Activated CD8-positive, alpha-beta T cell treated with anti-CD3 and anti-CD28 coated beads, Interleukin-2, amount 10 ng/mL, durations not matched to agents 7 days and 5 days (primary cell): ENCODE measurements around the gene PRR5. TPM values are rescaled to one million over a fixed set of nuclear protein-coding genes. Genes with fewer than 3 reads are reported as not detected.
A peak's percentile ranks its signal among the peaks of the same experiment; 100 is the strongest.

Experiments used
- ATAC-seq: fragments of 150-1000 bp; cut with Tn5 transposase; one replicate; pipeline ENCODE4 v1.10.0; 2021; ENCODE audit warnings: moderate library complexity
- CTCF ChIA-PET: fragments of 350-600 bp; sonication (Branson Sonifier 250); formaldehyde crosslinking; loops from one replicate; lab custom pipeline; 2021; ENCODE audit warnings: antibody characterized with exemption; lab: Charles Lee
- POLR2A ChIA-PET: fragments of 350-600 bp; sonication (Branson Sonifier 250); formaldehyde crosslinking; loops from one replicate; lab custom pipeline; 2021; ENCODE audit warnings: antibody characterized with exemption; lab: Charles Lee
- DNase-seq: peaks from one replicate; pipeline ENCODE4 v3.0.0-alpha.2; 2020
- H3K27ac Mint-ChIP-seq: one replicate; pipeline ENCODE4 v1.8.0; 2021; ENCODE audit warnings: mild to moderate bottlenecking, mixed read lengths
- H3K27me3 Mint-ChIP-seq: one replicate; pipeline ENCODE4 v1.8.0; 2021; ENCODE audit warnings: low read depth, mixed read lengths
- H3K36me3 Mint-ChIP-seq: one replicate; pipeline ENCODE4 v1.8.0; 2021; ENCODE audit warnings: low read depth, mixed read lengths
- H3K4me1 Mint-ChIP-seq: one replicate; pipeline ENCODE4 v1.8.0; 2021; ENCODE audit warnings: low read depth, mixed read lengths
- H3K4me3 Mint-ChIP-seq: one replicate; pipeline ENCODE4 v1.8.0; 2021; ENCODE audit warnings: mild to moderate bottlenecking, mixed read lengths
- H3K9me3 Mint-ChIP-seq: one replicate; pipeline ENCODE4 v1.8.0; 2022; ENCODE audit warnings: mixed read lengths; ENCODE audit not compliant: insufficient read depth
- total RNA-seq, 2 experiments: library from RNA; stranded (reverse); gene quantifications; one replicate each; pipeline ENCODE4 v1.2.3, GENCODE V29; 2021

Gene PRR5
- total RNA-seq, 2 experiments from 2014 or later, result 29.4 to 31.5 TPM

GRCh38 chr22:44752285-44753188 is 50.5 kb downstream of the PRR5 start, which contains the start of gene ARHGAP8:
TSS of gene ARHGAP8 (plus strand) at chr22:44752575. CDS start at chr22:44786528, 33,953 bp downstream.
- ATAC-seq (peak; percentile 57), DNase-seq (no peak)
- POLR2A ChIA-PET, result no interaction called here
- Mint-ChIP-seq H3K4me1 (peaks cover 3% of the 10 kb centered on the region), H3K36me3 (no peaks in the 10 kb centered on the region), H3K27ac (no peak within 1 kb of the TSS), H3K9me3 (no peaks in the 10 kb centered on the region), H3K27me3 (peaks cover 47% of the 10 kb centered on the region), H3K4me3 (peak within 1 kb of the TSS; percentile 25)
- CTCF ChIA-PET, result no interaction called here

GRCh38 chr22:44753189-44754042 is 51.4 kb downstream of the PRR5 start:
- CTCF ChIA-PET, result no interaction called here

GRCh38 chr22:44754998-44755397 is 53.0 kb downstream of the PRR5 start:
- H3K4me1 Mint-ChIP-seq, result peaks cover 3% of the 10 kb centered on the region
- ATAC-seq (no peak), DNase-seq (no peak)
- POLR2A ChIA-PET, result interaction anchor here (0.7 kb wide), 1 partner anchor 1333 kb away, joined by 3 read pairs; no protein-coding TSS in a partner anchor
- H3K9me3 Mint-ChIP-seq, result no peaks in the 10 kb centered on the region
- H3K36me3 Mint-ChIP-seq, result no peaks in the 10 kb centered on the region
- CTCF ChIA-PET, result no interaction called here
- H3K27ac Mint-ChIP-seq, result no peak overlapping the region
- H3K27me3 Mint-ChIP-seq, result peaks cover 44% of the 10 kb centered on the region
- H3K4me3 Mint-ChIP-seq, result no peak overlapping the region

More at GRCh38 chr22:44753189-44754042, 51.4 kb downstream of the PRR5 start:
- no peaks in the 10 kb centered on the region for H3K36me3 Mint-ChIP-seq
- no peak overlapping the region for H3K27ac Mint-ChIP-seq
- ATAC-seq (no peak), DNase-seq (no peak)
- no peaks in the 10 kb centered on the region for H3K9me3 Mint-ChIP-seq
- H3K4me1 Mint-ChIP-seq, result peaks cover 3% of the 10 kb centered on the region
- POLR2A ChIA-PET, result no interaction called here
- H3K4me3 Mint-ChIP-seq, result no peak overlapping the region
- peaks cover 47% of the 10 kb centered on the region for H3K27me3 Mint-ChIP-seq

GRCh38 chr22:44755417-44755816 is 53.4 kb downstream of the PRR5 start:
- no peak for DNase-seq
- ChIA-PET POLR2A (interaction anchor here (0.7 kb wide), 1 partner anchor 1333 kb away, joined by 3 read pairs; no protein-coding TSS in a partner anchor), CTCF (no interaction called here)
- Mint-ChIP-seq H3K36me3 (no peaks in the 10 kb centered on the region), H3K27ac (no peak overlapping the region), H3K4me3 (no peak overlapping the region), H3K27me3 (peaks cover 40% of the 10 kb centered on the region), H3K4me1 (peaks cover 3% of the 10 kb centered on the region), H3K9me3 (no peaks in the 10 kb centered on the region)
- no peak for ATAC-seq

GRCh38 chr22:44755956-44756361 is 54.0 kb downstream of the PRR5 start:
- Mint-ChIP-seq H3K36me3 (no peaks in the 10 kb centered on the region), H3K27ac (no peak overlapping the region), H3K27me3 (peaks cover 38% of the 10 kb centered on the region), H3K4me1 (peaks cover 3% of the 10 kb centered on the region), H3K9me3 (no peaks in the 10 kb centered on the region), H3K4me3 (no peak overlapping the region)
- DNase-seq, result no peak
- no peak for ATAC-seq
- ChIA-PET POLR2A (no interaction called here), CTCF (no interaction called here)

GRCh38 chr22:44758344-44758973 is 56.5 kb downstream of the PRR5 start:
- H3K4me3 Mint-ChIP-seq, result no peak overlapping the region
- H3K27ac Mint-ChIP-seq, result no peak overlapping the region
- H3K27me3 Mint-ChIP-seq, result peaks cover 26% of the 10 kb centered on the region
- no peak for ATAC-seq
- no peak for DNase-seq
- ChIA-PET POLR2A (no interaction called here), CTCF (no interaction called here)
- H3K9me3 Mint-ChIP-seq, result no peaks in the 10 kb centered on the region
- H3K36me3 Mint-ChIP-seq, result no peaks in the 10 kb centered on the region
- no peaks in the 10 kb centered on the region for H3K4me1 Mint-ChIP-seq

GRCh38 chr22:44759001-44759400 is 57.0 kb downstream of the PRR5 start:
- CTCF ChIA-PET, result no interaction called here
- POLR2A ChIA-PET, result no interaction called here

GRCh38 chr22:44759430-44760310 is 57.7 kb downstream of the PRR5 start:
- CTCF ChIA-PET, result no interaction called here
- POLR2A ChIA-PET, result no interaction called here
- Mint-ChIP-seq H3K4me3 (no peak overlapping the region), H3K36me3 (no peaks in the 10 kb centered on the region), H3K27ac (no peak overlapping the region), H3K4me1 (no peaks in the 10 kb centered on the region), H3K9me3 (no peaks in the 10 kb centered on the region), H3K27me3 (peaks cover 15% of the 10 kb centered on the region)
- no peak for DNase-seq
- no peak for ATAC-seq

More at GRCh38 chr22:44759001-44759400, 57.0 kb downstream of the PRR5 start:
- no peak for ATAC-seq
- Mint-ChIP-seq H3K9me3 (no peaks in the 10 kb centered on the region), H3K36me3 (no peaks in the 10 kb centered on the region), H3K4me1 (no peaks in the 10 kb centered on the region), H3K27me3 (peaks cover 22% of the 10 kb centered on the region), H3K4me3 (no peak overlapping the region), H3K27ac (no peak overlapping the region)
- no peak for DNase-seq

- no peaks in the 10 kb centered on the region for H3K36me3 Mint-ChIP-seq
- DNase-seq (no peak), ATAC-seq (no peak)
- no peaks in the 10 kb centered on the region for H3K9me3 Mint-ChIP-seq
- H3K27ac Mint-ChIP-seq, result no peak overlapping the region
- peaks cover 8% of the 10 kb centered on the region for H3K27me3 Mint-ChIP-seq
- CTCF ChIA-PET, result no interaction called here
- POLR2A ChIA-PET, result no interaction called here
- H3K4me3 Mint-ChIP-seq, result no peak overlapping the region
- no peaks in the 10 kb centered on the region for H3K4me1 Mint-ChIP-seq
These were observed 58.5 kb downstream of the PRR5 start for GRCh38 chr22:44760476-44760875.

- DNase-seq (no peak), ATAC-seq (no peak)
- Mint-ChIP-seq H3K9me3 (no peaks in the 10 kb centered on the region), H3K27me3 (peaks cover 5% of the 10 kb centered on the region), H3K36me3 (no peaks in the 10 kb centered on the region), H3K4me3 (no peak overlapping the region), H3K27ac (no peak overlapping the region), H3K4me1 (no peaks in the 10 kb centered on the region)
- ChIA-PET POLR2A (no interaction called here), CTCF (no interaction called here)
These were observed 59.0 kb downstream of the PRR5 start for GRCh38 chr22:44761025-44761424.

- CTCF ChIA-PET, result no interaction called here
These were observed 62.4 kb downstream of the PRR5 start for GRCh38 chr22:44764373-44764772.

More at GRCh38 chr22:44764373-44764772, 62.4 kb downstream of the PRR5 start:
- H3K36me3 Mint-ChIP-seq, result no peaks in the 10 kb centered on the region
- no peaks in the 10 kb centered on the region for H3K4me1 Mint-ChIP-seq
- no peak overlapping the region for H3K27ac Mint-ChIP-seq
- DNase-seq (no peak), ATAC-seq (no peak)
- H3K4me3 Mint-ChIP-seq, result no peak overlapping the region
- no peaks in the 10 kb centered on the region for H3K9me3 Mint-ChIP-seq
- peaks cover 2% of the 10 kb centered on the region for H3K27me3 Mint-ChIP-seq
- POLR2A ChIA-PET, result no interaction called here
